GM12865 (cell line): Measurements from ENCODE around the gene RHOBTB3.
"Not testable (repeated sequence)": the region's sequence is repeated elsewhere in the genome, so short reads cannot be mapped to it uniquely, and the experiment has no call there.

Experiments used
- DNase-seq: peaks from one replicate; pipeline ENCODE4 v3.0.0; 2010; ENCODE audit warnings: low read depth
- H3K4me3 ChIP-seq: 2 replicates; pipeline ENCODE4 v1.5.1; 2011; ENCODE audit warnings: mild to moderate bottlenecking, low read depth, low read length, control low read depth
- CTCF ChIP-seq: IDR thresholded peaks from 2 replicates; pipeline ENCODE4 v1.5.1; 2011; ENCODE audit warnings: low read length, control low read depth, low read depth, inconsistent platforms; ENCODE audit not compliant: insufficient read depth; ENCODE audit errors: missing control alignments

RHOBTB3 gene

DNA sequence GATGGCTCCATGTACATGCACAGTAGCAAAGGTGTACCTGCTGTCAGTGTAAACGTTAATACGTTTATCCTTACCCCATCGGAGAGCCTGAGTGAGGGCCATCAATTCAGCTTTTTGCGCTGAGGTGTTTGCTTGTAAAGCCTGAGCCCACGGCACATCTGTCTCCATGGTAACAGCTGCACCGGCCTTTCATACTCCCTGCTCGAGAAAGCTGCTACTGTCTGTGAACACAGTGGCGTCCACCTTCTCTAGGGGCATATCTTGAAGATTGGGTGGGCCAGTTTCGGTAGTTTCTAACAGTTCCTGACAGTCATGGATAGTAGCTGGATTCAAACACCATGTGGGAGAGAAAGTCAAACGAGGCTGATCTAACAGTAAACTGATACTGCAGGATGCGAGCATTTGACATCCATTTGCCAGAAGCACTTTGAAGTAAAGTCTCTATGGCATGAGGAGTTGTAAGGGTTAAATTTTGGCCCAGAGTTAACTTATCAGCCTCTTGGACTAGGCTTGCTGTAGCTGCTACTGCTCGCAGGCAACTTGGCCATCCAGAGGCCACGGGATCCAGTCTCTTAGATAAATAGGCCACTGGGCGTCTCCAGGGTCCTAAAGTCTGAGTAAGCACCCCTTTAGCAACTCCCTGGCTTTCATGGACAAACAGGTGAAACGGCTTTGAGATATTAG is 21.0 kb upstream of the RHOBTB3 start:
- no peak overlapping the region for H3K4me3 ChIP-seq
- no peak for TF ChIP-seq CTCF
- DNase-seq = no peak

- not testable (repeated sequence) for DNase-seq, H3K4me3 ChIP-seq
Measured at GRCh38 chr5:95710651-95711500, 20.3 kb upstream of the RHOBTB3 start.

GRCh38 chr5:95711501-95712346 is 19.4 kb upstream of the RHOBTB3 start:
- H3K4me3 ChIP-seq = no peak overlapping the region
- no peak for TF ChIP-seq CTCF
- no peak for DNase-seq

GRCh38 chr5:95712347-95712958 is 18.7 kb upstream of the RHOBTB3 start:
- DNase-seq = no peak
- TF ChIP-seq CTCF = no peak
- H3K4me3 ChIP-seq = no peak overlapping the region

- not testable (repeated sequence) for DNase-seq, H3K4me3 ChIP-seq
Measured at GRCh38 chr5:95713246-95713645, 17.9 kb upstream of the RHOBTB3 start.

DNA sequence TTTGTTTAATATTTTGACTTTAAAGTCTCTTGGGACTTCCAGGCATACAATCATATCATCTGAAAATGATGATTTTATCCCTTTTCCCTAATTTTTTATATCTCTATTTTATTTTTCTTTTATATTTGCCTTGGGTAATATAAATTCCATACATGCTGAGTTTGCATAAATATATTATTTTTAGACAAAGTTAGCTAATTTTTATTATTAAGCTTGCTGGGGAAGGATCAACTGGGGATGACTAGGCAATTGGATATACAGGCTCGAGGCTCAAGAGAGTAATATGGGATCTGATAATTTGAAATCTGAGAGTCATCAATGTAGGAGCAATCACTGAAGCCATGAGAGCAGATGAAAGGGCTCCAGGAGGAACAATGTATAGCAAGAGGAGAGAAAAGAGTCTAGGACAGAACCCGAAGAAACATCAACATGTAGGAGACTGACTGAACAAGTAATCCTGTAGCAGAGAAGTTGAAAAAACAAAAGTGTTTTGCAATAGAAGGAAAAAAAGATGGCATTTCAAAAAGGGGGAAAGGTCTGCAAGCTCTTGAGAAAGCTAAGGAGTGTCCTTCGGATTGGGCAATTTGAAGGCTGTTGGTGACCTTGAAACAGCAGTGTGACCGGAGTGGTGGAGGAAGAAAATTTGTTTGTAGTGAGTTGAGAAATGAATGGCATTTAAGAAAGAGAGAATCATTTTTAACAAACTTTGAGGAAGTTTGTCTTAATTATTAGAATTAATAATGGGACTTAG is 17.0 kb upstream of the RHOBTB3 start:
- DNase-seq = no peak
- TF ChIP-seq CTCF = no peak
- no peak overlapping the region for H3K4me3 ChIP-seq

- peak; percentile 50 for DNase-seq
- H3K4me3 ChIP-seq = no peak overlapping the region
- TF ChIP-seq CTCF = no peak
Measured at GRCh38 chr5:95715799-95716461, 15.2 kb upstream of the RHOBTB3 start.
